ENCODE data around the gene HHIPL1. TPM values are rescaled to one million over a fixed set of nuclear protein-coding genes. Genes with fewer than 3 reads are reported as not detected.
A peak's percentile ranks its signal among the peaks of the same experiment; 100 is the strongest.

Gene HHIPL1
- total RNA-seq, 2 donors from 2014 or later = 0.44 to 0.93 TPM

DNA sequence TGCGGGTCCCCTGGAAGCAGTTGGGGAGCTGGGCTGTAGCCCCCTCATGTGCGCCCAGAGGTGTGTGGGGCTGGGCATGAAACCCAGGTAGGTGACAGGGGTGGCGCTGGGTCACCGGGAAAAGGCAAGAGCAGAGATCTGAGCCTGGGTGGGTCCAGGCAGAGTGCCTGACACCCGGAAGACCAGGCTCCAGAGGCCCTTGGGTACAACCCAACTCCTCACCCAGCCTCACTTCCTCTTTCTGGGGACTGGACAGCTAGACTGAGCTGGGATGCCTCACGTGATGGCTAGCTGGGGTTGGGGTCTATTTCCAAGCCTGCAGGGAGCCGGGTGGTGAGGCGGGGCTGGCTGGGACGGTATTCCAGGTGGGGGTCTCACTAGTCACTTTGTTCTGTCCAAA lies 22.9 kb downstream of the HHIPL1 start:
- no peak for DNase-seq
- no peaks in the 10 kb centered on the region for H3K4me1 ChIP-seq
- no peaks in the 10 kb centered on the region for H3K27me3 ChIP-seq
- H3K9ac ChIP-seq (ENCODE audit: low read depth in 2 of 2, low read length in 2 of 2) = no peak overlapping the region
- no peaks in the 10 kb centered on the region for H3K36me3 ChIP-seq
- no peaks in the 10 kb centered on the region for H3K9me3 ChIP-seq
- intact Hi-C loops (cut with DNase I) = no loop called here
- no peak overlapping the region for H3K4me3 ChIP-seq
- no peak overlapping the region for H3K27ac ChIP-seq
- TF ChIP-seq, protein P1, sequence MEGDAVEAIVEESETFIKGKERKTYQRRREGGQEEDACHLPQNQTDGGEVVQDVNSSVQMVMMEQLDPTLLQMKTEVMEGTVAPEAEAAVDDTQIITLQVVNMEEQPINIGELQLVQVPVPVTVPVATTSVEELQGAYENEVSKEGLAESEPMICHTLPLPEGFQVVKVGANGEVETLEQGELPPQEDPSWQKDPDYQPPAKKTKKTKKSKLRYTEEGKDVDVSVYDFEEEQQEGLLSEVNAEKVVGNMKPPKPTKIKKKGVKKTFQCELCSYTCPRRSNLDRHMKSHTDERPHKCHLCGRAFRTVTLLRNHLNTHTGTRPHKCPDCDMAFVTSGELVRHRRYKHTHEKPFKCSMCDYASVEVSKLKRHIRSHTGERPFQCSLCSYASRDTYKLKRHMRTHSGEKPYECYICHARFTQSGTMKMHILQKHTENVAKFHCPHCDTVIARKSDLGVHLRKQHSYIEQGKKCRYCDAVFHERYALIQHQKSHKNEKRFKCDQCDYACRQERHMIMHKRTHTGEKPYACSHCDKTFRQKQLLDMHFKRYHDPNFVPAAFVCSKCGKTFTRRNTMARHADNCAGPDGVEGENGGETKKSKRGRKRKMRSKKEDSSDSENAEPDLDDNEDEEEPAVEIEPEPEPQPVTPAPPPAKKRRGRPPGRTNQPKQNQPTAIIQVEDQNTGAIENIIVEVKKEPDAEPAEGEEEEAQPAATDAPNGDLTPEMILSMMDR (IDR thresholded peaks at IDR 0.05) = no peak

DNA sequence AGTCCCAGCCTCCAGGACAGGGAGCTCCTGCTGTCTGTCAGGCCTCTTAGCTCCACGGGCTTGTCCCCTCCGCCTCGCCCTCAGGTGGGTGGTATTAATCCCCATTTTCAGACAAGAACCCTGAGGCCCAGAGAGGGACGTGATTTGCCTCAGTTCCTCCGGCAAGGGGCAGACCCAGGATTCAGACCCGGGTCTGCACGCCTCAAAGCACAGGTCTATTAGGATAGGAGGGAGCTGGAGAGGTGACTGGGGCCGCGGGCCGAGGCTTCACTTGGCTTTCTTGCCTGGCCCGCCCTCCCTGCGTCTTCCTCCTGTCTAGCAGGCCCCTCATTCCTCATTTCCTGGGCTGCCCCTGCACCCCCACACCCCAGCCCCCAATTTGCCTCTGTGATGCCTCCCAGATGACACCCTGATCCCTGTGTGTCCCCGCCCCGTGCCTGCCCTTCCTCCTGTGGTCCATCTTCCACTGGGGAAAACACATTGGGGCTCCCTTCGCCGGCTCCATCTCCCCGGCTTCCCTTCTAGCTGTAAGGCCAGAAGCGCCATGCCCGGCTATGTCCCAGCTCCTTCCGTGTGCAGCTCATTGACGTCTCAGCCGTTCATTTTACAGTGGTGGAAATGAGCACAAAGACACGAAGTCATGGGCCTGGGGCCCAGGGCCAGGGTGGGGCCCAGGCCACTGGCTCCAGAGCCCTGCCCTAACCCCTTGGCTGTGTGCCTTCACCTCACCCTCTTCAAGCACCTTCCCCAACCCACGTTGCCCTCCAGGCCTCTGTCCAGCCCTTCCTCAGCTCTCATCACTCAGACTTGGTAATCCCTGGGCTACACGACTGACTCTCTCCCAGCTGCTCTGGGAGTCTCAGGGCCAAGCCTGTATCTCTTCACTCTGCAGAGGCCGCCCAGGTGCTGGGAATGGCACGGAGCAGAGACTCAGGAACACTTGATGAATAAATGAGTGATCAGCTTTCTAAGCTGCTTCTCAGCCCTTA lies 23.7 kb downstream of the HHIPL1 start:
- no peak overlapping the region for H3K4me3 ChIP-seq
- TF ChIP-seq, protein P1 (IDR thresholded peaks at IDR 0.05) = no peak
- H3K27me3 ChIP-seq = no peaks in the 10 kb centered on the region
- no peak for DNase-seq
- no peaks in the 10 kb centered on the region for H3K9me3 ChIP-seq
- no peak overlapping the region for H3K27ac ChIP-seq
- intact Hi-C loops (cut with DNase I) = no loop called here
- H3K9ac ChIP-seq (ENCODE audit: low read depth in 2 of 2, low read length in 2 of 2) = no peak overlapping the region
- no peaks in the 10 kb centered on the region for H3K36me3 ChIP-seq
- H3K4me1 ChIP-seq = no peaks in the 10 kb centered on the region

DNA sequence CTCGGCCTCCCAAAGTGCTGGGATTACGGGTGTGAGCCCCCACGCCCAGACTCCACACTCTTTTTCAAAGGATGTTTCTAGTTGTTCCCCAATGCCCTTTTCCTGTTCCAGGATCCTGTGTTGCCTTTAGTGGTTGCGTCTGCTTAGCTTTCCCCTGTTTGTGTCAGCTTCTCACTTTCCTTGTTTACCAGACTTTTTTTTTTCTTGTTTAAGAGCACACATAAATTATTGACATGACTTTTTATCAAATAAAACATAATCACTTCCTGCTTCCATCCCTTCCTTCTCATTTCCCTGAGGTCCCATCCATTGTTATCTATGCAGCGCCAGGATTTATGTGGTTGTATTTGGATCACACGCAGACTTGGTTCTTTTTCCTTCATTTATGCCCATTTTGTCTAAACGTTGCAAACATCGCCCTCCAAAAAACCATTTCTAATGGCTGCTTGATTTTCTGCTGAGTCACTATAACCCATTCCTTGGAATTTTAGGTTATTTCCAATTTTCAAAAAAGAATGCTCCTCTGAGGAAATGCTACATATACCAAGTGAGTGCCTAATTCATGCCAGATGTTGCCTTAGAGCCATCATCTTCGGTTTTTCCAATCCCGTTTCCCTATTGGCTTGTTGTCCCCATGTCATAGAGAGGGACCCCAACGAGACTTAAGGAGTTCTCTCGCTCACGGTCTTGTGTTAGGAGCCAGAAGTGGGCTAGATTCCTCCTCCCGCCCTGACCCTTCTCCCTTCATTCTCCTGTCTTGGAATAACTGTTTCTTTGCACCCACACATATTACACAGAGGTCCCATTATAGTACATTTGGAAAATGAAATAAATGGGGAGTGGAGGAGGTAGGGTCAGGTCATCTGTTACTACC lies 25.7 kb downstream of the HHIPL1 start:
- Histone ChIP-seq H3K4me1 (no peaks in the 10 kb centered on the region), H3K36me3 (no peaks in the 10 kb centered on the region), H3K9me3 (no peaks in the 10 kb centered on the region), H3K4me3 (no peak overlapping the region), H3K27ac (no peak overlapping the region), H3K9ac (ENCODE audit: low read depth in 2 of 2, low read length in 2 of 2) (no peak overlapping the region), H3K27me3 (no peaks in the 10 kb centered on the region)
- DNase-seq = no peak
- TF ChIP-seq, protein P1 (IDR thresholded peaks at IDR 0.05) = no peak
- intact Hi-C loops (cut with DNase I) = no loop called here

DNA sequence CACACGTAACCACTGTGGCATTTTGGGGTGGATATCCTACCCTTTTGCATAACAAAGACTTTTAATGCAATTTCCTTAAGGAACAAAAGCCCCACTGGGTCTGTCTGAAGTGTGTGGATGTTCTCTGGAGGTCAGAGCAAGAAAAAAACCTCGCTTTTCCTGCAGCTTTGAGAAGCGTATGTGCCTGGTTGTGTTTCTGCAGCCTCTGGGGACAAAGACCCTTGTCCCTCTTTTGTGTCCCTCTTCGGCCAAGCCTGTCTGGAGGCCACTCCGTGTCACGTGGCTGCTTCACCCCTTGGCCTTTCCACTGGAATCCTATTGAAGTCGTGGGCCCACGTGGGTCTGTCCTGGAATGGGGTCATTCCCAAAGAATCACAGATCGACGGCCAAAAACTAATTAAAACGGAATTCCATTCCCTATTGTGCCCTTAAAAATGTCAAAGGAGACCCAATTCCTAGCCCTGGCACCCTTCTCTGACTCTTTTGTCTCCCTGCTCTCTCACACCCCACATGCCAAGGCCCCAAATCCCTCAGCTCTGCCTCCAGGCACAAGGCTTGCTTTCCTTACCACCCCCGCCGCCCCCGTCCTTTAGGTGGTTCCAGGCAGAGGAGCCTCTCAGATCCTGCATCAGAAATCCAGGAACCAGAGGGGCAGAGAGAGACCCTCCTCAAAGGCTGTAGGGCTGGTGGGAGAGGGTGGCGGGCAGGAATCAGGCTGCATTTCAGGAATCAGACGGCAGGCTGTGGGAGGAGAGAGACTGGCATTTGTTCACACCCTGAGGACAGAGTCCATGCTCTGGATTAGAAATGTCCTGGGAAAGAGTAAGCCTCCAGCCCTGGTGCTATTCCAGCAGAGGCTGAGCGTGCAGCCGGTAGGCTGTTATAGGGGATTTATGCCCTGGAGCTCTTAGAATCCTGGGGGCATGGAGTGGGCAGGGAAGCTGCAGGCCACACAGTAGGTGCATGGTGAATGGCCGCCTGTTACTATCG lies 26.6 kb downstream of the HHIPL1 start:
- H3K9ac ChIP-seq (ENCODE audit: low read depth in 2 of 2, low read length in 2 of 2) = peak overlapping the region; percentile 4 to 68
- intact Hi-C loops (cut with DNase I) = no loop called here

More for the DNA sequence above, 26.6 kb downstream of the HHIPL1 start:
- H3K4me3 ChIP-seq = no peak overlapping the region
- TF ChIP-seq, protein P1 (IDR thresholded peaks at IDR 0.05) = no peak
- no peaks in the 10 kb centered on the region for H3K36me3 ChIP-seq
- no peaks in the 10 kb centered on the region for H3K9me3 ChIP-seq
- no peaks in the 10 kb centered on the region for H3K4me1 ChIP-seq
- no peak overlapping the region for H3K27ac ChIP-seq
- peak; percentile 24 for DNase-seq
- H3K27me3 ChIP-seq = no peaks in the 10 kb centered on the region
